Measurements from ENCODE around the gene PLEKHA8.

The PLEKHA8 gene

GRCh38 chr7:30168835-30169573, 140.8 kb downstream of the PLEKHA8 start:
- ATAC-seq (no peak), DNase-seq (no peak)

GRCh38 chr7:30169579-30169978, 141.4 kb downstream of the PLEKHA8 start:
- DNase-seq (no peak), ATAC-seq (no peak)

GRCh38 chr7:30170476-30171205, 142.4 kb downstream of the PLEKHA8 start:
- no peak for ATAC-seq
- no peak for DNase-seq

- ATAC-seq (no peak), DNase-seq (no peak)
Measured at GRCh38 chr7:30171766-30172447, 143.7 kb downstream of the PLEKHA8 start.

- no peak for ATAC-seq
- no peak for DNase-seq
Measured at GRCh38 chr7:30172451-30172850, 144.2 kb downstream of the PLEKHA8 start.

- DNase-seq (no peak), ATAC-seq (no peak)
Measured at GRCh38 chr7:30173058-30173897, 145.1 kb downstream of the PLEKHA8 start.

- no peak for DNase-seq
- ATAC-seq = no peak
Measured at GRCh38 chr7:30175180-30175579, 147.0 kb downstream of the PLEKHA8 start.

GRCh38 chr7:30175636-30176147, 147.5 kb downstream of the PLEKHA8 start:
- ATAC-seq (no peak), DNase-seq (no peak)

GRCh38 chr7:30176463-30177109, 148.4 kb downstream of the PLEKHA8 start:
- DNase-seq (no peak), ATAC-seq (no peak)

GRCh38 chr7:30177186-30177585, 149.0 kb downstream of the PLEKHA8 start:
- ATAC-seq = no peak
- DNase-seq = no peak

GRCh38 chr7:30177965-30178364, 149.8 kb downstream of the PLEKHA8 start:
- DNase-seq (no peak), ATAC-seq (no peak)

GRCh38 chr7:30178748-30179436, 150.7 kb downstream of the PLEKHA8 start:
- DNase-seq (no peak), ATAC-seq (peak; percentile 32)

Data from stimulated activated naive CD8-positive, alpha-beta T cell treated with anti-CD3 and anti-CD28 coated beads, Interleukin-15, Interleukin-2, amounts not matched to agents 100 U/mL and 50 U/mL, for 24 hours (primary cell).